ENCODE data around the gene OSMR.

OSMR gene

GRCh38 chr5:38922199-38922598, 76.4 kb downstream of the OSMR start:
- H3K4me3 ChIP-seq (ENCODE audit: low read depth, low read length): no peak overlapping the region
- DNase-seq (ENCODE audit: low read depth): peak; percentile 3

GRCh38 chr5:38923661-38924451, 78.0 kb downstream of the OSMR start:
- DNase-seq (ENCODE audit: low read depth): no peak
- H3K4me3 ChIP-seq (ENCODE audit: low read depth, low read length): no peak overlapping the region
- no peak for TF ChIP-seq CTCF (IDR thresholded peaks at IDR 0.05; ENCODE audit: low read depth, low read length, missing control alignments)

More at GRCh38 chr5:38922199-38922598, 76.4 kb downstream of the OSMR start:
- peak; percentile 87 for TF ChIP-seq CTCF (IDR thresholded peaks at IDR 0.05; ENCODE audit: low read depth, low read length, missing control alignments)

GRCh38 chr5:38925154-38925925, 79.5 kb downstream of the OSMR start:
- H3K4me3 ChIP-seq (ENCODE audit: low read depth, low read length): no peak overlapping the region
- TF ChIP-seq CTCF (IDR thresholded peaks at IDR 0.05; ENCODE audit: low read depth, low read length, missing control alignments): no peak
- DNase-seq (ENCODE audit: low read depth): no peak

GRCh38 chr5:38926121-38926520, 80.3 kb downstream of the OSMR start:
- H3K4me3 ChIP-seq (ENCODE audit: low read depth, low read length): no peak overlapping the region
- DNase-seq (ENCODE audit: low read depth): no peak
- TF ChIP-seq CTCF (IDR thresholded peaks at IDR 0.05; ENCODE audit: low read depth, low read length, missing control alignments): no peak

GRCh38 chr5:38927470-38927869, 81.7 kb downstream of the OSMR start:
- no peak for TF ChIP-seq CTCF (IDR thresholded peaks at IDR 0.05; ENCODE audit: low read depth, low read length, missing control alignments)
- DNase-seq (ENCODE audit: low read depth): no peak
- H3K4me3 ChIP-seq (ENCODE audit: low read depth, low read length): no peak overlapping the region

- DNase-seq (ENCODE audit: low read depth): no peak
- no peak for TF ChIP-seq CTCF (IDR thresholded peaks at IDR 0.05; ENCODE audit: low read depth, low read length, missing control alignments)
- H3K4me3 ChIP-seq (ENCODE audit: low read depth, low read length): no peak overlapping the region
These were observed 84.0 kb downstream of the OSMR start for GRCh38 chr5:38929838-38930237.
